Inflammatory macrophage (primary cell): ENCODE results near the gene TNIP1.
A peak's percentile ranks its signal among the peaks of the same experiment; 100 is the strongest.

Source experiments
- DNase-seq, 2 donors: peaks; one replicate each; pipeline ENCODE4 v3.0.0-alpha.2; 2020 to 2022
- total RNA-seq, 18 experiments: gene quantifications; one replicate each; lab custom pipeline; 2026; ENCODE audit warnings: mixed read lengths in 6 of 18, inconsistent platforms in 2 of 18; lab: John Stamatoyannopoulos, UW

Gene TNIP1
- total RNA-seq, result 56.8 to 1,086 (median 109) reads per million in 18 experiments

GRCh38 chr5:151080613-151081430 is at the start of gene TNIP1:
TNIP1 (minus strand) TSS chr5:151081034; CDS start chr5:151065095, 15,939 bp downstream.
- peak; percentile 94 to 96 for DNase-seq

GRCh38 chr5:151130235-151130921 is 49.5 kb upstream of the TNIP1 start:
- DNase-seq, result no peak

GRCh38 chr5:151128817-151129216 is 48.0 kb upstream of the TNIP1 start:
- no peak for DNase-seq

- no peak for DNase-seq
Observed at GRCh38 chr5:151127926-151128325, 47.1 kb upstream of the TNIP1 start.

GRCh38 chr5:151126199-151126645 is 45.4 kb upstream of the TNIP1 start:
- DNase-seq, result peak; percentile 64 to 79

- DNase-seq, result peak; percentile 75 to 80
Observed at GRCh38 chr5:151125421-151125820, 44.6 kb upstream of the TNIP1 start.

GRCh38 chr5:151123897-151124751 is 43.3 kb upstream of the TNIP1 start:
- DNase-seq, result no peak

GRCh38 chr5:151122828-151123227 is 42.0 kb upstream of the TNIP1 start:
- no peak for DNase-seq

GRCh38 chr5:151121665-151122064 is 40.8 kb upstream of the TNIP1 start:
- no peak for DNase-seq

GRCh38 chr5:151121095-151121494 is 40.3 kb upstream of the TNIP1 start:
- no peak for DNase-seq

- DNase-seq, result no peak
Observed at GRCh38 chr5:151118913-151119575, 38.2 kb upstream of the TNIP1 start.

GRCh38 chr5:151115272-151115905 is 34.6 kb upstream of the TNIP1 start:
- DNase-seq, result peak; percentile 65 to 69

GRCh38 chr5:151113651-151114050 is 32.8 kb upstream of the TNIP1 start:
- no peak for DNase-seq

GRCh38 chr5:151110992-151111391 is 30.2 kb upstream of the TNIP1 start:
- DNase-seq, result no peak

- no peak for DNase-seq
Observed at GRCh38 chr5:151110122-151110681, 29.4 kb upstream of the TNIP1 start.

- DNase-seq, result no peak
Observed at GRCh38 chr5:151108566-151108965, 27.7 kb upstream of the TNIP1 start.

- no peak for DNase-seq
Observed at GRCh38 chr5:151107738-151108520, 27.1 kb upstream of the TNIP1 start.

- no peak for DNase-seq
Observed at GRCh38 chr5:151107084-151107483, 26.2 kb upstream of the TNIP1 start.

GRCh38 chr5:151106509-151106908 is 25.7 kb upstream of the TNIP1 start:
- DNase-seq, result no peak

GRCh38 chr5:151106043-151106442 is 25.2 kb upstream of the TNIP1 start:
- DNase-seq, result no peak

GRCh38 chr5:151105561-151105960 is 24.7 kb upstream of the TNIP1 start:
- no peak for DNase-seq
